ENCODE results near the gene MEGF11. TPM values are rescaled to one million over a fixed set of nuclear protein-coding genes. Genes with fewer than 3 reads are reported as not detected.

Gene MEGF11
- total RNA-seq, 1 experiment from 2014 or later = 1.2 TPM

- peaks cover 20 to 23% of the 10 kb centered on the region in 2 experiments for H3K4me1 Mint-ChIP-seq
- Histone ChIP-seq H4K91ac (ENCODE audit: insufficient read length, low read depth, low read length) (no peak overlapping the region), H3K9ac (ENCODE audit: extremely low read depth, insufficient read length, low read length) (no peak overlapping the region), H3K27me3 (ENCODE audit: insufficient read depth, low read length) (no peaks in the 10 kb centered on the region), H3K14ac (ENCODE audit: insufficient read depth, low read length) (no peak overlapping the region), H3K56ac (ENCODE audit: insufficient read length, low read depth, low read length) (no peak overlapping the region), H3T11ph (ENCODE audit: low read length) (no peak overlapping the region), H2BK120ac (ENCODE audit: low read depth, low read length, poor library complexity, severe bottlenecking) (no peak overlapping the region), H4K5ac (ENCODE audit: insufficient read length, low read depth, low read length) (no peak overlapping the region), H2BK5ac (ENCODE audit: insufficient read length, low read length) (no peak overlapping the region), H2BK20ac (ENCODE audit: low read depth, low read length, poor library complexity, severe bottlenecking) (no peak overlapping the region), H2BK12ac (ENCODE audit: insufficient read length, low read depth, low read length) (no peak overlapping the region), H3K4me2 (ENCODE audit: insufficient read depth, insufficient read length, low read length) (no peak overlapping the region), H3K79me1 (ENCODE audit: insufficient read depth, low read depth, low read length, poor library complexity, severe bottlenecking) (no peaks in the 10 kb centered on the region), H3K18ac (ENCODE audit: insufficient read length, low read depth, low read length) (no peak overlapping the region), H3K9me3 (ENCODE audit: control insufficient read depth, low read depth, low read length) (no peaks in the 10 kb centered on the region), H3K27ac (ENCODE audit: insufficient read length, low read depth, low read length) (no peak overlapping the region), H2AK5ac (ENCODE audit: insufficient read length, low read length) (no peak overlapping the region), H3K79me2 (ENCODE audit: insufficient read depth, low read length) (no peaks in the 10 kb centered on the region), H2AFZ (ENCODE audit: low read length) (no peak overlapping the region), H3K23me2 (ENCODE audit: insufficient read length, low read depth, low read length, poor library complexity, severe bottlenecking) (no peaks in the 10 kb centered on the region), H3K4ac (ENCODE audit: low read depth, low read length) (no peak overlapping the region), H3K23ac (ENCODE audit: insufficient read length, low read depth, low read length) (no peak overlapping the region), H4K8ac (replicated peaks; ENCODE audit: insufficient read length, low read depth, low read length) (no peak overlapping the region), H4K20me1 (ENCODE audit: control insufficient read depth, insufficient read depth, insufficient read length) (no peaks in the 10 kb centered on the region), H2BK15ac (ENCODE audit: low read depth, low read length) (no peak overlapping the region), H3K4me1 (ENCODE audit: insufficient read depth, low read length) (peaks cover 9% of the 10 kb centered on the region)
- no peaks in the 10 kb centered on the region; a peak in 1 of 5 replicates for H3K9me3 Mint-ChIP-seq
- 0 out of 2 replicates have a peak, but pooled peaks cover 1% of the 10 kb centered on the region for H3K27me3 Mint-ChIP-seq (ENCODE audit: low read depth)
- no CpG with 5 or more reads among the region's 6 CpGs for WGBS (ENCODE audit: extremely low coverage, insufficient read length, low lambda C conversion rate)
- DNase-seq = no peak
- no peak for TF ChIP-seq CTCF (conservative IDR thresholded peaks at IDR 0.05)
- H3K4me3 Mint-ChIP-seq = no peak overlapping the region
- H3K27ac Mint-ChIP-seq = no peak overlapping the region
- no peaks in the 10 kb centered on the region for H3K36me3 Mint-ChIP-seq (ENCODE audit: insufficient read depth in 1 of 3, low read depth in 3 of 3)
Observed at GRCh38 chr15:65949011-65949410, 304.5 kb downstream of the MEGF11 start.
